ENCODE measurements around the gene ZHX3. TPM values are rescaled to one million over a fixed set of nuclear protein-coding genes. Genes with fewer than 3 reads are reported as not detected.
A peak's percentile ranks its signal among the peaks of the same experiment; 100 is the strongest.

ZHX3 gene
- total RNA-seq, 1 experiment from 2014 or later: 9.6 TPM

GRCh38 chr20:41181567-41181966 is 136.0 kb downstream of the ZHX3 start (continued):
- no peak for TF ChIP-seq AFF4 (CRISPR knock-in tag; IDR thresholded peaks at IDR 0.05; ENCODE audit: borderline replicate concordance)
- TF ChIP-seq, protein P1, sequence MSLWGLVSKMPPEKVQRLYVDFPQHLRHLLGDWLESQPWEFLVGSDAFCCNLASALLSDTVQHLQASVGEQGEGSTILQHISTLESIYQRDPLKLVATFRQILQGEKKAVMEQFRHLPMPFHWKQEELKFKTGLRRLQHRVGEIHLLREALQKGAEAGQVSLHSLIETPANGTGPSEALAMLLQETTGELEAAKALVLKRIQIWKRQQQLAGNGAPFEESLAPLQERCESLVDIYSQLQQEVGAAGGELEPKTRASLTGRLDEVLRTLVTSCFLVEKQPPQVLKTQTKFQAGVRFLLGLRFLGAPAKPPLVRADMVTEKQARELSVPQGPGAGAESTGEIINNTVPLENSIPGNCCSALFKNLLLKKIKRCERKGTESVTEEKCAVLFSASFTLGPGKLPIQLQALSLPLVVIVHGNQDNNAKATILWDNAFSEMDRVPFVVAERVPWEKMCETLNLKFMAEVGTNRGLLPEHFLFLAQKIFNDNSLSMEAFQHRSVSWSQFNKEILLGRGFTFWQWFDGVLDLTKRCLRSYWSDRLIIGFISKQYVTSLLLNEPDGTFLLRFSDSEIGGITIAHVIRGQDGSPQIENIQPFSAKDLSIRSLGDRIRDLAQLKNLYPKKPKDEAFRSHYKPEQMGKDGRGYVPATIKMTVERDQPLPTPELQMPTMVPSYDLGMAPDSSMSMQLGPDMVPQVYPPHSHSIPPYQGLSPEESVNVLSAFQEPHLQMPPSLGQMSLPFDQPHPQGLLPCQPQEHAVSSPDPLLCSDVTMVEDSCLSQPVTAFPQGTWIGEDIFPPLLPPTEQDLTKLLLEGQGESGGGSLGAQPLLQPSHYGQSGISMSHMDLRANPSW (CRISPR knock-in tag; conservative IDR thresholded peaks at IDR 0.05; ENCODE audit: low read depth): no peak
- TF ChIP-seq NFE2L1 (CRISPR knock-in tag; IDR thresholded peaks at IDR 0.05): no peak
- TF ChIP-seq ZNF423 (CRISPR knock-in tag; IDR thresholded peaks at IDR 0.05): no peak
- TF ChIP-seq FOXP4 (CRISPR knock-in tag; IDR thresholded peaks at IDR 0.05): no peak

DNA sequence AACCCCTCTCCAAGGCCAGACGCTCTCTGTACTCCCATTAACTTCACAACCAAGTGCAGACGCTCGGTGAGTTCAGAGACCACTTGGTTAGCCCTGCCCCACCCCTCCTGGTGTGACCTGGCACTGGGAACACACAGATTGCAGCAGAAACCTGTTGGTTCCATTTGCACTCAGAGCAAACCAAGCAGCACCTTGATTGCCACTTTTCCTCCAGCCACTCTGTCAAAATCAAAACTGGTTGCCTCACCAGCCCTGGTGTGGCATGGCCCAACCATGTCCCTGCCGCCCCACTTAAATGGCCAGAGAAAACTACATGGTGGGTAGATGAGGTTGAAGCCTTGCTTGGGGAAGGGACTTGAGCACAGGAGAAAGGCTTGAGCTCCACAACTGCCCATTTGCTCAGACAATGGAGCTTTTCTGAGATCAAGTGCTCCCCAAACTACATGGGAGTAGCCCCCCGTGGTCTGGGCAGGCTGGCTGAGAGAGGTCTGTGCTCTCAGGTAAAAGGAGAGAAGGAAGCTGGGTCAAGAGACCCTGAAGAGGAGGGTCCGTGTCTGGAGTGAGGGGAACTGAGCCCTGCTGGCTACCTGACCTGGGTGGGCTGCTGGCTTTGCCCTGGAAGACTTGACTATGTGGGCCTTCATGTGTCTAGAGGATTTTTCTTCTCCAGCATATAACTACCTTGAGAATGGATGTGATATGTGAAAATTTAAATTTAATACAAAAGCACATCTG is 136.8 kb downstream of the ZHX3 start:
- DNase-seq (ENCODE audit: low spot score) (peak; percentile 8), ATAC-seq (no peak)
- ChIA-PET POLR2A (no interaction called here), CTCF (interaction anchor here (0.9 to 3.8 kb wide), 4 partner anchors 8 to 217 kb away, joined by 3 to 17 read pairs (median 6); partner anchors contain the start of gene LPIN3)
- no peak for TF ChIP-seq ZNF138 (CRISPR knock-in tag; conservative IDR thresholded peaks at IDR 0.05)
- no peak for TF ChIP-seq MXD4 (CRISPR knock-in tag; IDR thresholded peaks at IDR 0.05; ENCODE audit: borderline replicate concordance)
- no peak for TF ChIP-seq ZNF219 (CRISPR knock-in tag; IDR thresholded peaks at IDR 0.05; ENCODE audit: borderline replicate concordance)
- no peak for TF ChIP-seq ATF3 (CRISPR knock-in tag; conservative IDR thresholded peaks at IDR 0.05)
- TF ChIP-seq PRDM15 (CRISPR knock-in tag; IDR thresholded peaks at IDR 0.05): no peak
- TF ChIP-seq, protein P2, sequence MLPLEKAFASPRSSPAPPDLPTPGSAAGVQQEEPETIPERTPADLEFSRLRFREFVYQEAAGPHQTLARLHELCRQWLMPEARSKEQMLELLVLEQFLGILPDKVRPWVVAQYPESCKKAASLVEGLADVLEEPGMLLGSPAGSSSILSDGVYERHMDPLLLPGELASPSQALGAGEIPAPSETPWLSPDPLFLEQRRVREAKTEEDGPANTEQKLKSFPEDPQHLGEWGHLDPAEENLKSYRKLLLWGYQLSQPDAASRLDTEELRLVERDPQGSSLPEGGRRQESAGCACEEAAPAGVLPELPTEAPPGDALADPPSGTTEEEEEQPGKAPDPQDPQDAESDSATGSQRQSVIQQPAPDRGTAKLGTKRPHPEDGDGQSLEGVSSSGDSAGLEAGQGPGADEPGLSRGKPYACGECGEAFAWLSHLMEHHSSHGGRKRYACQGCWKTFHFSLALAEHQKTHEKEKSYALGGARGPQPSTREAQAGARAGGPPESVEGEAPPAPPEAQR (CRISPR knock-in tag; IDR thresholded peaks at IDR 0.05): no peak
- no peak for TF ChIP-seq USF2 (CRISPR knock-in tag; IDR thresholded peaks at IDR 0.05)
- TF ChIP-seq, protein P3, sequence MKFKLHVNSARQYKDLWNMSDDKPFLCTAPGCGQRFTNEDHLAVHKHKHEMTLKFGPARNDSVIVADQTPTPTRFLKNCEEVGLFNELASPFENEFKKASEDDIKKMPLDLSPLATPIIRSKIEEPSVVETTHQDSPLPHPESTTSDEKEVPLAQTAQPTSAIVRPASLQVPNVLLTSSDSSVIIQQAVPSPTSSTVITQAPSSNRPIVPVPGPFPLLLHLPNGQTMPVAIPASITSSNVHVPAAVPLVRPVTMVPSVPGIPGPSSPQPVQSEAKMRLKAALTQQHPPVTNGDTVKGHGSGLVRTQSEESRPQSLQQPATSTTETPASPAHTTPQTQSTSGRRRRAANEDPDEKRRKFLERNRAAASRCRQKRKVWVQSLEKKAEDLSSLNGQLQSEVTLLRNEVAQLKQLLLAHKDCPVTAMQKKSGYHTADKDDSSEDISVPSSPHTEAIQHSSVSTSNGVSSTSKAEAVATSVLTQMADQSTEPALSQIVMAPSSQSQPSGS (CRISPR knock-in tag; IDR thresholded peaks at IDR 0.05; ENCODE audit: borderline replicate concordance, low read depth): no peak
- no peak for TF ChIP-seq FOXK1 (CRISPR knock-in tag; IDR thresholded peaks at IDR 0.05)
- no peak for TF ChIP-seq CREB1 (CRISPR knock-in tag; IDR thresholded peaks at IDR 0.05)
- no peak for TF ChIP-seq GRHL2 (CRISPR knock-in tag; IDR thresholded peaks at IDR 0.05; ENCODE audit: insufficient replicate concordance, severe bottlenecking)
- H3K27ac Mint-ChIP-seq: 0 out of 2 replicates have a peak overlapping the region, but pooled peaks have one; percentile 69
- H3K4me1 Mint-ChIP-seq: peaks cover 13% of the 10 kb centered on the region
- H3K4me3 Mint-ChIP-seq: no peak overlapping the region
- peaks cover 9% of the 10 kb centered on the region for H3K36me3 Mint-ChIP-seq
- no peaks in the 10 kb centered on the region for H3K9me3 Mint-ChIP-seq
- no peaks in the 10 kb centered on the region for H3K27me3 Mint-ChIP-seq (ENCODE audit: low read depth)

All from WTC11 (cell line).